Right lobe of liver (tissue), 6 donors: ENCODE data around the gene SLC22A23. TPM values are rescaled to one million over a fixed set of nuclear protein-coding genes. Genes with fewer than 3 reads are reported as not detected.

Experiments used
- ATAC-seq, 4 donors: fragments of 200-7000 bp; cut with Tn5 transposase; one replicate each; pipeline ENCODE4 v1.9.1; 2020; ENCODE audit warnings: mild to moderate bottlenecking in 4 of 4, moderate library complexity in 4 of 4
- DNase-seq, 3 donors: peaks; one replicate each; pipeline ENCODE4 v3.0.0-alpha.2; 2020
- H3K27ac ChIP-seq, 3 donors: fragments of 200-600 bp; one replicate each; pipeline ENCODE4 v1.8.0; 2022
- H3K27me3 ChIP-seq, 2 donors: fragments of 200-600 bp; one replicate each; pipeline ENCODE4 v1.8.0; 2022
- H3K36me3 ChIP-seq, 4 donors: fragments of 200-600 bp; sonication (generic) in 1 of 4; one replicate each; pipeline versions ENCODE4 v1.5.1 to v1.8.0; 2017 to 2022; ENCODE audit warnings: control low read depth in 1 of 4
- H3K4me1 ChIP-seq, 4 donors: fragments of 200-600 bp; sonication (generic) in 1 of 4; one replicate each; pipeline versions ENCODE4 v1.5.1 to v1.8.0; 2017 to 2022; ENCODE audit warnings: control low read depth in 1 of 4
- H3K4me3 ChIP-seq, 3 donors: fragments of 200-600 bp; one replicate each; pipeline ENCODE4 v1.8.0; 2022
- H3K9me3 ChIP-seq, 4 donors: fragments of 200-600 bp; sonication (generic) in 1 of 4; one replicate each; pipeline versions ENCODE4 v1.5.1 to v1.8.0; 2017 to 2022; ENCODE audit warnings: control low read depth in 1 of 4
- CTCF ChIP-seq, 4 donors: fragments of 200-600 bp in 3 of 4; fragments of 450-650 bp in 1 of 4; IDR thresholded peaks; one replicate each; pipeline versions ENCODE4 v1.5.1 to v1.8.0; 2016 to 2022; ENCODE audit warnings: antibody characterized with exemption in 4 of 4, mild to moderate bottlenecking in 2 of 4
- POLR2A ChIP-seq: fragments of 450-650 bp; IDR thresholded peaks from one replicate; pipeline ENCODE4 v1.6.1; 2017; ENCODE audit warnings: antibody characterized with exemption, mild to moderate bottlenecking
- WGBS: methylation state at CpG from one replicate; pipeline ENCODE4 v1.1.6; 2018; ENCODE audit warnings: low coverage, low lambda C conversion rate; ENCODE audit not compliant: insufficient coverage; ENCODE audit errors: missing lambda C conversion rate; 5-methylcytosine and 5-hydroxymethylcytosine counted together
- intact Hi-C, 2 donors: fragments of 100-400 bp; cut with DNase I; formaldehyde crosslinking; loops; one replicate each; pipeline versions ENCODE4 v1.11.2 to v1.14.1; 2022
- total RNA-seq, 6 experiments: library from RNA; depleted of rRNA in 2 of 6; stranded (reverse); fragments of >200 nt in 2 of 6; fragmentation: NEBNext Ultra II Directional in 3 of 6; extraction: Animal tissue kit (Norgen Biotek cat#: 25700) in 3 of 6; gene quantifications; one replicate each; pipeline versions ENCODE4 v1.1.0 to v1.2.4, GENCODE V29; 2016 to 2023
- donor health status: DM: no; HTN: yes; CAD: no.
- donor health status: DM: no; HTN: no; CAD: no.
- donor health status: DM: no; HTN: no; CAD: no.
- donor health status: DM: no; HTN: yes; CAD: no.
- donor health status: DM: no; HTN: yes; CAD: no.

The SLC22A23 gene
- total RNA-seq, 6 experiments from 2014 or later, result 11.7 to 27.6 (median 16.3) TPM

DNA sequence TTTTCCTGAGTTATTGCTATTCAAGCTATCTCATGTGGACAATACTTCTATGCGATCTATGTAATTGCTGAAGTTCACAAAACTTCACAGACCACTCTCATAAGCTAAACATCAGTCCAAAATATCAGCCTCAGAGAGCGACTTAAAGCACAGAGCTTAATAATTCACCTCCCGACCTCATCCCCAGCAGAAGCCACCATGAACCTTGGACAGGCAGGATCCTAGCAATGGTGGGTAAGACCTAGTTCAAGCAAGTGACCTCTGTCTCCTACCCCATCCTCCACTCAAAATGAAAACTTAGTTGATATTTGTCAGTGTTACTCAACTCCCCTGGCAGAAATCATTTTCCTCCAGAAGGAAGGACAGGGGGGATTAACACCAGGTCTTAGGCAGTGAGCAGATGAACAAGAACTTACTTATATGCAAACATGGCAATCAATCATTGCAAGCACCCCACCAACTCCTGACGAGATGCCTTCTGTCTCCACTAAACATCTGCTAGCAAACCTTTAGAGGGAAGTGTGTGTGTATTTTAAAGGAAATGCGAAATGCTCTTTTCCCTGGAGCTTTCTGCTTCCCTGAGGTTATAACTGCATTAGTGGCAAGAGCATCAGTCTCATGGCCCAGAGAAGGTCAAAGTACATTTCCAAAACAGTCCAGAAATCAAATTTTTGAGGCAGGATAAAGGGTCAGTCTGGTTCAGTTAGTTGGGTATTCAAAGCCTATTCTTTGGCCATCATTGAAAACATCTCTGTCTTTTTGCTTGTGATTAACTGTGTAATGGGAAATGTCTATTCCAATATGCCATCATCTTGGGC is 90.0 kb downstream of the SLC22A23 start:
- Histone ChIP-seq H3K27ac (peak overlapping the region in 2 of 3 donors; percentile 37 to 91), H3K4me1 (peaks cover 0 to 86% (median 35%) of the 10 kb centered on the region in 4 donors), H3K4me3 (no peak overlapping the region), H3K27me3 (no peaks in the 10 kb centered on the region), H3K36me3 (no peaks in the 10 kb centered on the region), H3K9me3 (no peaks in the 10 kb centered on the region)
- intact Hi-C loops, result no loop called here
- TF ChIP-seq CTCF (IDR thresholded peaks at IDR 0.05) (no peak), POLR2A (no peak)
- ATAC-seq (peak; percentile 11 to 63 (median 36)), DNase-seq (peak in 1 of 3 donors; percentile 71)
- 40% methylated on average over 5 of the region's 5 CpGs for WGBS

- intact Hi-C loops, result loop anchor here in 1 of 2 donors (5.0 kb wide), 1 partner anchor 33 kb away; no protein-coding TSS in a partner anchor
- 36% methylated on average over 6 of the region's 7 CpGs for WGBS
- Histone ChIP-seq H3K27ac (peak overlapping the region; percentile 55 to 91 (median 62)), H3K9me3 (no peaks in the 10 kb centered on the region), H3K4me1 (peaks cover 0 to 65% (median 28%) of the 10 kb centered on the region in 4 donors), H3K4me3 (peak overlapping the region in 1 of 3 donors; percentile 40), H3K27me3 (no peaks in the 10 kb centered on the region), H3K36me3 (no peaks in the 10 kb centered on the region)
- no peak for TF ChIP-seq CTCF (IDR thresholded peaks at IDR 0.05)
- TF ChIP-seq POLR2A, result no peak
- DNase-seq (peak in 2 of 3 donors; percentile 57 to 86), ATAC-seq (peak; percentile 54 to 71 (median 65))
These were observed 92.5 kb downstream of the SLC22A23 start for GRCh38 chr6:3364391-3364790.

GRCh38 chr6:3363296-3364025 is 93.4 kb downstream of the SLC22A23 start:
- intact Hi-C loops, result loop anchor here in 1 of 2 donors (5.0 kb wide), 1 partner anchor 34 kb away; no protein-coding TSS in a partner anchor
- peak overlapping the region in 2 of 3 donors; percentile 62 to 91 for H3K27ac ChIP-seq

More at GRCh38 chr6:3363296-3364025, 93.4 kb downstream of the SLC22A23 start:
- ATAC-seq, result peak; percentile 12 to 72 (median 46)
- no peaks in the 10 kb centered on the region for H3K27me3 ChIP-seq
- TF ChIP-seq POLR2A, result no peak
- TF ChIP-seq CTCF (IDR thresholded peaks at IDR 0.05), result no peak
- H3K36me3 ChIP-seq, result no peaks in the 10 kb centered on the region
- no peak overlapping the region for H3K4me3 ChIP-seq
- WGBS, result 53% methylated on average over 3 of the region's 10 CpGs
- H3K4me1 ChIP-seq, result peaks cover 0 to 56% (median 28%) of the 10 kb centered on the region in 4 donors
- DNase-seq, result peak; percentile 69 to 81 (median 77)
- H3K9me3 ChIP-seq, result no peaks in the 10 kb centered on the region
